Raji (cell line): ENCODE results near the gene MVP.

ENCODE experiments used
- POLR2A ChIP-seq: IDR thresholded peaks from 2 replicates; pipeline ENCODE4 v1.6.1; 2011; ENCODE audit warnings: low read depth, low read length, control low read depth; ENCODE audit not compliant: insufficient read depth

Gene MVP

GRCh38 chr16:29804020-29804419 lies 16.2 kb upstream of the MVP start:
- no peak for TF ChIP-seq POLR2A

GRCh38 chr16:29804455-29805231 lies 15.6 kb upstream of the MVP start:
- TF ChIP-seq POLR2A = 0 out of 2 replicates have a peak, but pooled peaks have one; percentile 4

GRCh38 chr16:29805232-29806098 lies 14.8 kb upstream of the MVP start:
- TF ChIP-seq POLR2A = peak; percentile 80

- TF ChIP-seq POLR2A = no peak
These were observed 14.1 kb upstream of the MVP start, which contains the start of gene MAZ for GRCh38 chr16:29806099-29806579. TSS of gene MAZ (plus strand) at chr16:29806529. CDS start at chr16:29806702, 173 bp downstream.

GRCh38 chr16:29806641-29807425 lies 13.4 kb upstream of the MVP start:
- peak; percentile 58; the same call in 1 of the 2 replicates for TF ChIP-seq POLR2A

- peak; percentile 78 for TF ChIP-seq POLR2A
These were observed 12.6 kb upstream of the MVP start for GRCh38 chr16:29807426-29808218.

- no peak for TF ChIP-seq POLR2A
These were observed 11.9 kb upstream of the MVP start for GRCh38 chr16:29808219-29808900.

- TF ChIP-seq POLR2A = no peak
These were observed 11.1 kb upstream of the MVP start for GRCh38 chr16:29809031-29809747.

GRCh38 chr16:29809850-29810698 lies 10.2 kb upstream of the MVP start:
- no peak for TF ChIP-seq POLR2A

- TF ChIP-seq POLR2A = no peak
These were observed 9.5 kb upstream of the MVP start for GRCh38 chr16:29810699-29811169.

- peak; percentile 50; the same call in 1 of the 2 replicates for TF ChIP-seq POLR2A
These were observed 8.9 kb upstream of the MVP start for GRCh38 chr16:29811170-29811895.
